ENCODE results near the gene MACROD2. TPM values are rescaled to one million over a fixed set of nuclear protein-coding genes. Genes with fewer than 3 reads are reported as not detected.

MACROD2 gene
- total RNA-seq, 1 donor from 2014 or later = 0.40 TPM

DNA sequence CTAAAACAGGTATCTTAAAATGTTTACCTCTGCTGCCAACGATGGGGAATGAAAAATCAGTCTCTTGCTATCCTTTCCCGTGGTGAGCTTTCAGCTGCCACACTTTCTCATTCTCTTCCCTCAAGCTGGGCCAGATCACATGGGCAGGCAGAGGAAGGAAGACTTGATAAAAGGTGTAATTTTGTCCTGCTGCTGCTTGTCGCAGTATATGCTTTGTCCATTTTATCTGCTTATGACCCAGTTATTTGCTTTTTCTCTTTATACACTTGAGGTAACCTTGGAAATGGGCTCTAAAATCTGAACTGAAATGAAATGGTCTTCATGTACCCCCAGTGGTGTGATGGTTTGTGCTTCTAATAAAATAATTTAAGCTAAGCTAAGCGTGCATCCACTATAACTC, 1038.0 kb downstream of the MACROD2 start:
- no peak for DNase-seq (ENCODE audit: low read depth in 2 of 2)

DNA sequence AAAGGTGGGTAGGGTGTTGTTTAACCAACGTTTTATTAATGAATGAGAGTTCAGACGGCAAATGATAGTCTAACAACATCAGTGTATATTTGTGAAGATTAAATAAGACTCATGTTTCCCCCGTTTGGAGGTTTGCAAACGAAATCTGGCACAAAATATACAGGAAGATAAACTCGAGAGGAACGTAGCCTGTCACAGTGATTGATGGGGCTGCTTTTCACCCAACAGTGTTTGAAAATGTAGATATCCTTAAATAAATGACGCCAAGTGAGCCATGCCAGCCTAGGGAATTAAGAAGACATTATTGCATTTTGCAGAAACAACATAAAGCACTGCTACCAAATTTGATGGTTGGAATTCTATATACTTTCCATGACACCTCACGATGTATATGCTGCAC, 1038.6 kb downstream of the MACROD2 start:
- no peak for DNase-seq (ENCODE audit: low read depth in 2 of 2)

DNA sequence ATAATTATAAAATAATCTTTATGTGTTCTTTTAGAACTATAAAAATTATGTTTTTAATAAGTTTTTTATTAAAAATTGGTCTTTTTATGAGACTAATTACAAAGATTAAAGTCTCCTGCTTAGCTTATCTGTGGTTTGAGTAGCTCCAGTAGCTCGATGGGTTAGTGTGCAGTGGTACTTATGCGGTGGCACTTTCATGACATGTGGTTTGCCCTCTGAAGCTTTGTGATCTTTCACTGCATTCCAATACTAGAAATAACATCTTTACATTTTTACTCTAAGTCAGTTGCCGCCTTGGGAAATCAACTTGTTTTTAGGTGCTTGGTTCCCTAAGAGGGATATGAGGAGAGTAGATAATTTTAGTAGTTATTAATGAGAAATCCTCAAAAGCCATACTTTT, 1041.6 kb downstream of the MACROD2 start:
- DNase-seq (ENCODE audit: low read depth in 2 of 2) = no peak

DNA sequence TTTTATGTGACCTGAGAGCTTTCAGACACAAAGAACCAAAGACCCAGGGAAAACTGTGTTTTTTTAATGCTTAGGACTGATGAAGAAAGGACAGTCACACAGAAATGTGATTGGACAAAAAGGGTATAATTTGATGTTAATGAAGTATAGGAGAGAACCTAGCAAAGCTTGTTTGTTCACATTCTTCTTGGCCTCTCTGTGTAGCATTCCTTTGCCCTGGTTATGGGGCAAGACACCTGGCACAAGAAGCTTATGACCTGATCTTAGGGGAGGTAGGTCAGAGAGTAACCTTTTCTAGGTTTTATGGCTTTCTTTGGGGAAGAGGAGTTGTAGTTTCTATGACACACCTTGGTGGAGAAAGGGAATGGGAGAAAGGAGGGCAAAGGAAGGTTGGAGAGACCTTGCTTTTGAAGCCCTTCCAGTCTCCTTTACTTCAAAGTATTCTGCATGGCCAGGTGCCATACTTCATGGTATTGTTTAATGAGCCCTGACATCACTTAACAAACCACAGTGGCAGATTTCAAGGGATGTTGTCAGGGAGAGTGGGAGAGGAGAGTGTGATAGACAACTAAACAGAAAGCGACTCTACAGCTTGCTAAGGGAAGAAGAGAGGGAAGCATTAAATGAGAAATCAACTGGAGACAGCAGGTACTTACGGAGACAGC, 1043.9 kb downstream of the MACROD2 start:
- no peak for DNase-seq (ENCODE audit: low read depth in 2 of 2)

DNA sequence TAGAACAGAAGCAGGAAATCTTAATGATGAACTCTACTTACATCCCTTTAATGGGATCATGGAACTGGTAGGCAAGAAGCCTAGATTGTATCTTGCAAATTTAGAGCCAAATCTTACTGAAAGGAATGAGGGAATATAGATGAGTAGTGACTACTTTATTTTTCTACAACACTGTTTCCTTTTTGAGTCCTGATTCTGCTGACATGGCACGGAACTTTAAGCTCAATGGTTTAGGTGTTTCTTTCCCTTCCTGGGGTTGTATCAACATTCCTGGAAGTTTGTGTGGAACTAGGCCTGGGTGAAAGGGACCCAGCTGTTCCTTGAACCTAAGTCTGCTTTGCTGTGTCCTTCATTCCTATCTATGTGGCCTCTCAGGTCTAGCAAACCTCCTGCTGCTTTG, 1047.4 kb downstream of the MACROD2 start:
- no peak for DNase-seq (ENCODE audit: low read depth in 2 of 2)

DNA sequence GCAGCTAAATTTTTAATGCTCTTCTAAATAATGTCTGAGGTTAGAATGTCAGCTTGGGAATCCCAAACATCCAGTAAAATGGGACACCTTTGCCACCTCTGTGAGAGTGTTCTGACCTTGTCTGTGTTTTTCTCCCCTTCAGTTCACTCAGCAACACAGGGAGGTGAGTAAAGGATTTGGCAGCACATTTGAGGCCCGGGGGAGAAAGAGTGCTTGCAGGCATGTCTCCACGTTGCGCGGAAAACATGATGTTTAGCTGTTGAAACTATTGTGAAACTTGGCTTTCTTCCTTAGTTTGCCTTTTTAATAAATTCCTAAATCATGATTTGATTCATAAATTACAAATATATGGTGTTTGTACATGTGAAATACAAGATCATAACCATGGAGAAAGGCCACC, 1049.9 kb downstream of the MACROD2 start:
- peak in 1 of 2 donors; percentile 17 for DNase-seq (ENCODE audit: low read depth in 2 of 2)

DNA sequence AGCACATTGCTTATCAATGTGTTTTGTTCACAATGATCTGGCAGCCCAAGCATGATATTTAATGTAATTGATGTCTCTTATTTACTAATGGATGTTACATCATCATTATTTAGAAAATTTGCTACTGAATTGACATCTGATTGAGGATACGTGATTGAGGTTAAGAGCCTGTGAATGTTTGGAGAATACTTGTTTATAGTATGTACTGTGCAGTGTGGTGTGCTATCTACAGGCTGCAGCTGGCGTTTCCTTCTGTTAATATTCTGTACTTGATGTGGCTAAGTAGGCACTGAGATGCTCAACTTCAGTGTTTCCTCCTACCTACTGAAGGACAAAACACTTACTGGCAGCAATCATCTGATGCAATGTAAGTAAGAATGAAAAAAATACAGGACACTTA, 1051.7 kb downstream of the MACROD2 start:
- no peak for DNase-seq (ENCODE audit: low read depth in 2 of 2)

DNA sequence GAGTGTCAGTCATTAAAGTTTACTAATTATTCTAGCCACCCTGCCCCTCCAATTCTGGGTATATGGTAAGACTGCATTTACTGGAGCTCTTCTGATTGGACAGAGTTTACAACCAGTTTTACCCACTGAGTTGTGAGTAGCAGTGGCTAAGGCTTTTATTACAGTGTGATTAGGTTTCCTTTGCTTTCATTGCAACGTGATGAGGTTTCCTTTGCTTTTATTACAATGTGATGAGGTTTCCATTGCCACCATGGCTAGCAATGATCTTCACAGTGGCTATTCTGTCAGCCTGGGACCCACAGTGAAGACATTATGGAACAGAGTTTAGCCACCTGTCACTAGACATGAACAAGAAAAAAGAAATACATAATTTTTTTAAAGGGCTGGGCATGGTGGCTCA, 1052.3 kb downstream of the MACROD2 start:
- no peak for DNase-seq (ENCODE audit: low read depth in 2 of 2)

DNA sequence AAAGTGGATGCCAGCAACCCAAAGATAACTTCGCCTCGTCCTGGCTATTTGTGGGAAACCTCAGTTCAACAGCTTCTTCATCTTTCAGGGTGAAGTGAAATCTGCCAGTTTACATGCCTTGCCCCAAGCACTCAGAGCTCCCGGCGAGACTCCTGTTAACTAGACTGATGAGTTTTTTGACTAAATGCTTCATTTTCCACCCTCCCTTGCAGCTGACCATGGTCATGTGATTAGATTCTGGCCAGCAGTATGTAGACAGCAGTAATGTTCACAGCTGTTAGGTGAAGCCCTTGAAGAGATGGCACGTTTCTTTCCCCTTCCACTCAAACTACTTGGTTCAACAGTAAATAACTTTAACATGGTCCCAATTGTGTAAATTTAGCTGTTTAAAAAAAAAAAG, 1060.9 kb downstream of the MACROD2 start:
- DNase-seq (ENCODE audit: low read depth in 2 of 2) = no peak

DNA sequence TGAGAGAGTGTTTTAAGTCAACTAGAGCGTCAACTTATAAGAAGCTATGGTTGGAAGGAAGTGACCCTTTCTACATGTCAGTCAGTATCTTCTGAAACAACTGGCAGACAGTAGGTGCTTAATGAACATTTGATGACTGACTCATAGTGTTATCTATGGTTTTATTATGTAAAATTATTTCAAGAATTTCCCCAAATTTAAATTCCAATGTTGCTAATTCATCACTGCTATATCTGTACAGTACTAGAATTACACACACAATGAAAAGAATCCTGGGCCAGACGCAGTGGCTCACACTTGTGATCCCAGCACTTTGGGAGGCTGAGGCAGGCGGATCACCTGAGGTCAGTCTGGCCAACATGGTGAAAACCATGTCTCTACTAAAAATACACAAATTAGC, 1063.5 kb downstream of the MACROD2 start:
- DNase-seq (ENCODE audit: low read depth in 2 of 2) = no peak

DNA sequence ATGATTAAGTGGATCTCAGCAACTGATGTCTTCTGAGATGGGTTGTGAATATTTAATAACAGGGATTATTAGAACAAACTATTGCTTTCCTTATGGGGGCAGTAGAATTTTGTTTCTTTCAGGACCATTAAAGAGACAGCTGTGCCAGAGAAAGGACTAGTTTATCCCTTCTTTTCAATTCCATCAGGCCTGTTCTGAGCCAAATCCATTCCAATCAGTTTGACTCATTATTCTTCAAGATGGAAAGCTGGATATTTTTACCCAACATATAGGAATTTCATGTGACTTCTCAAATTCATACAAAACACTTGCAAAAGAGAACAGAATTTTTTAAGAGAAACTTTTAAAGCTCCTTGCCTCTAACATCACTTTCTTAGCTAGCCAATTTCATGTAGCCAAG, 1064.1 kb downstream of the MACROD2 start:
- DNase-seq (ENCODE audit: low read depth in 2 of 2) = no peak

DNA sequence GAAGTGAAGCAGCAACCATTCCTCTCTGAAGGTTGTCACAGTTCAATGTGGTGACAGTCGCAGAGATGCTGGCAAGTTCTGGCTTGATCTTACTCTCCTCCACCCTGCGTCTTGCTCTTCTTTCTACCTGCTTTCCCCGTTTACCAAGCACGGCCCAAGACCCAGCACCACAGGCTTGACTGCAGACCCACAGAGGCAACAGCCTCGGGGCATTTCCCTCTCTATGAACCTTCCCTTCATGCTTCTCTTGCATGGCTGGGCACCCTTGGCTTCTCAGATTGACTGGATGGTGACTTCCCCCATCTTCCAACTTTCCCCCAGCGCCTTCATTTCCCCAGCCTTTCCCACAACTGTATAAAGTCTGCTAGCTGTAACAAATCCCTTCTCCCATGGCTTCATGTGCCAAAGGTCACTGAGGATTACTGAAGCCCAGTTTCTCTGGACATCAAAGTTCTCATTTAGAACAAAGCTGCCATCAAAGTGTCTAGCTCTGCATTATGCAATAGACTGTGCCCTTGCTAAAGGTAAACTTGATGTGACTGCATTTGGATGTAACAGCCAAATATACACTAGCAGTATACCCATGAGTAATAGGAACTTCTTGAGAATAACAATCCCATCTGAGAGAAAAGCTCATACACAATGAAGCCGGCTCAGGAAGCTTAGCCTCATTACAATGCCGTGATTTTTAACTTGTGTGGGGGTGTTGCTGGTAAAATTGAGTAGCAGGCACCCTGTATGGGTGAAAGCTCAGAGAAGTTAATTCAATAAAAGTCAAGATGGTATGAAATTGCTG, 1065.1 kb downstream of the MACROD2 start:
- DNase-seq (ENCODE audit: low read depth in 2 of 2) = no peak

DNA sequence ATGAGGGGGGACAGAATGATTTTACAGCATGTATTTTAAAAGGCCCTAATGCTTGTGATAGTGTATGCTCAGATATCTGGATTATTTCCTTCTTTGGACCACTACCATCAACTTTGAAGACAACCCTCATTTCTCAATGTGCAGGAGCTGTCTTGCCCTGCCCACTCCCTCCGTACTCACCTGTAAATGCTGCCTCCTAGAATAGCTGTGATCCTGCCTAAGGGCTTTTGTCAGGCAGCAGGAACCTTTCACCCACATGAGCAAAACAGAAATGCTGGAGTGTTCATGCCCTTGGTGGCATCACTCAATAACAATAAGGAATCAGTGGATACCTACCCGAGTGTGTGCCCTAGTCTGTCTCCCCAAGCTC, 1065.7 kb downstream of the MACROD2 start:
- DNase-seq (ENCODE audit: low read depth in 2 of 2) = no peak

DNA sequence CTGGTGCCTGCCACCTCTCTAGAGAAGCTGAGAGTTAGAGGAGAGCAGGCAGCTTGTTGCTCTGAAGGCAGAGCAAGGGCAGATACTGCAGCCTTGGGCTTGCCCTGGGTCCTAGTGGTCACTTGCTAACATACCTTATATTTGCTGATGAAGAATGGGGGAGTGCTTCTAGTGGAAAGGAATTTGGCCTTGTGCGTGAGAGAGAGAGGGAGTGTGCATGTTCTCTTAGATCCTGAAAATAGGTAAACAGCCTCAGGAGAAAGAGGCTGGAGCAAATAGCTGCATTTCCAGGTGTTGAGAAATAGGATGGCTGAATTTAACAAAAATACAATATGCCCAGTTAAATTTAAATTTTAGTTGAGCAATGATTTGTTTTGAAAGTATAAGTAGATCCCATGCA, 1066.6 kb downstream of the MACROD2 start:
- DNase-seq (ENCODE audit: low read depth in 2 of 2) = no peak

DNA sequence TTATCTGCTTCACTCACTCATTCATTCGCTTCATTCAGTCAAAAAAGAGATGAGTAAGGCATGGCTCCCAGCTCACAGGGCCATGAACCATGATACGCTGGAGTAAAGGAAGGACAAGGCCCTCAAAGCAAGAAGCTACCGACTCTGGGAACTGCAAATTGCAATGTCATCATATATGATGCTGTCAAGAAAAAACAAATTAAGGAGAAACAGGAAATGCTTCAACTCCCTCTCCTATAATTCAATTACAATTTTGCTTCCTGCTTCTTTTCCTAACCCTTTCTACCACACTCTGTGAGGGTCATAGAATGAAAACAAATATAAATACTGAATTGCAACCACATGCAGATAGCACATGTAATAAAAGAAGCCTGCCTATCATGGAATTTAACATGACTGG, 1067.8 kb downstream of the MACROD2 start:
- no peak for DNase-seq (ENCODE audit: low read depth in 2 of 2)

DNA sequence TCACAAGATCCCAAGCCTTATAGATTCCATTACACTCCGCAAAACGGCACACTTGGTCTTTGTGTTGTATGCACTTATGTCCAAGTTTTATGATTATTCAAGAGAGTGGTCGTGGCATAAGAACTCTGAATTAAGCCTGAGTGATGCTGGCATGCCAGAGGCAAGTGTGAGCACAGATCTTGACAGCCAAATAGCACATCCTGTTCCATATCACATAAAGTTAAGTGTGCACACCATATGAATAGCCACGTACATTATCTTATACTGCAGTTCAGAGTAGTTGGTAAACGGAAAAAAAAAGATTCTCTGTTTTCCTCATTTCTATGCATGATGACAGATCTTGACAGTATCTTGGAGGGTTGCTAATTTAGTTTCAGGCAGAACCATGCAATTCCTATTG, 1069.4 kb downstream of the MACROD2 start:
- no peak for DNase-seq (ENCODE audit: low read depth in 2 of 2)

DNA sequence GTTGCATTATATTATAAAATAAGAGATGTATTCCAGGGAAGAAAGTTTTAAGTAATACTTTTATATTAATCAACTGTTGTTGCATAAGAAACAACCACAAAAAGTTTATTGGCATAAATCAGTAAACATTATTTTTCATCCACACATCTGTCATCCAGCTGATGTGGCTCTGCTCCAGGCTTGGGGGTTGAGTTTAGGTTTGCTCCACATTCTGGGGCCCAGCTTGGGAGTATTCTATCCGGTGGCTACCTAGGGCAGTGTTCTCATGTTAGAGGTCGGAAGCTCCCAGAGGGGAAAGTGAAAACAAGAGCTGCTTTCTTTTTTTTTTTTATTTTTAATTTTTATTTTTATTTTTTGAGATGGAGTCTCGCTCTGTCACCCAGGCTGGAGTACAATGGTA, 1070.5 kb downstream of the MACROD2 start:
- no peak for DNase-seq (ENCODE audit: low read depth in 2 of 2)

DNA sequence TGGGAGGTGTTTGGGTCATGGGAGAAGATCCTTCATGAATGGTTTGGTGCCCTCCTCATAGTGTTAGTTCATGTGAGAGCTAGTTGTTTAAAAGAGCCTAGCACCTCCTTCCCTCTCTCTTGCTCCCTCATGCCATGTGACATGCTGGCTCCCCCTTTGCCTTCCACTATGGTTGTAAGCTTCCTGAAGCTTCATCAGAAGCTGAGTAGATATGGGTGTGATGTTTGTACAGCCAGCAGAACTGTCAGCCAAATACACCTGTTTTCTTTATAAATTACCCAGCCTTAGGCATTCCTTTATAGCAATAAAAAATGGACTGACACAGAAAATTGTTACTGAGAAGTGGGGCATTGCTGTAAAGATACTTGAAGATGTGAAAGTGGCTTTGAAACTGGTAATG, 1073.2 kb downstream of the MACROD2 start:
- DNase-seq (ENCODE audit: low read depth in 2 of 2) = no peak

DNA sequence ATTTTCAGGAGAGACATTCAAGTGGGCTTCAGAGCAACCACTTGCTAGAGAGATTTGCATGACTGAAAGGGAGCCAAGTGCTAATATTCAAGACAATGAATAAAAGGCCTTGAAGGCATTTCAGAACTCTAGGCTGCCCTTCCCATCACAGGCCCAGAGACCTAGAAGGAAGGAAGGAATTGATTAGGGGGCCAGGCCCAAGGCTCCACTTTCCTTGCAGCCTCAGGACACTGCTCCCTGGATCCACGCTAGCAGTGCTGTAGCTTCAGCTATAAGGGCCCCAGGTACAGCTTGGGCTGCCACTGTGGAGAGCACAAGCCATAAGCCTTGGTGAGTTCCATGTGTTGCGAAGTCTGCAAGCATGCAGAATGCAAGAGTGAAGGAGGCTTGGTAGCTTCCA, 1074.0 kb downstream of the MACROD2 start:
- no peak for DNase-seq (ENCODE audit: low read depth in 2 of 2)

DNA sequence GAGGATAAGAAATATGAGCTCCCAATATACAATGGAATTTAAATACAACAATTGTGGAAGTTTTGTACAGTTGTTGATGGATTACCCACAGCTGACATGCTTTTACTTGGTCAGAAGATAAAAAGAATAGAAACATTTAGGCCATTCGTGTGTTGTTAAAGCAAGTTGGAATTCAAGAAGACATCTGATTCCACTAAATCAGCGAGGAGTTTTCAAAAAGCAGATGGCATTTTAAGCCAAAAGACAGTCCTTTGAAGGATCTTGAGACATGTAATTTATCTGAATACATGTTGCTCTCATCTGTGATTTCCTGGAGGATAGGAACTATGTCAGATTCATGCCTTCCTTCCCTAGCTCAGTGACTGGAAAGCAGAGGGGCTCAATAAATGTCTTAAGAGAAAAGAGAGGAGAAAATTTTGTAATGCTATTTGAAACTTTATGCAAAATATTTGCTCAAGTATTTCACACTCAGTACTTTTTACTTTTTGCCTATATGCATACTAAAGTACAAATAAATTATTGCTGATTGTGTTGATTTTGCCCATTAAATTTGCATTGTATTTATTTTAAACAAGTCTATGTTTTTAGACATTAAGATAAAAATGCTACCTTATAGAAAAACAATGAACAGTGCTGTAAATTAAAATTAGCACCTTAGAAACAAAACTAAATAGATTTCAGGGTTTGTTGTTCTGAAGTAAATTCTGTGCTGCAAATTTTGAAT, 1075.9 kb downstream of the MACROD2 start:
- no peak for DNase-seq (ENCODE audit: low read depth in 2 of 2)

DNA sequence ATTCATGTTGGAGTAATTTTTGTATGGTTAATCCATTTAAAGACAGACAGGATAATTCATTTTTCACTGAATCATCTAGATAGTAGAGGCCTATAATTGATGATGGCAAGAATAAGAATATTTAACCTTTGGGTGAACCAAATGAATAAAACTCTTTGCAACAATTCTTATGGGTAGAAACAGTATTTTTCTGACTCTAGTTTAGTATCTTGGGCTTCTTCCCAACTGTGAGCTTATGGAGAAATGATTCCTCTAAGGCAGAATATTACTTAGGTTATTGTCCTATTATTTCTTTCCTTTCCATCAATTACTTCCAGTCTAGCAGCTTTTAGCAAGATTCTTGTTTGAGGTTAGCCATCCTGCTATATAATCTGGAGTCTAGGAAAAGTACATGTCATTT, 1077.0 kb downstream of the MACROD2 start:
- no peak for DNase-seq (ENCODE audit: low read depth in 2 of 2)

DNA sequence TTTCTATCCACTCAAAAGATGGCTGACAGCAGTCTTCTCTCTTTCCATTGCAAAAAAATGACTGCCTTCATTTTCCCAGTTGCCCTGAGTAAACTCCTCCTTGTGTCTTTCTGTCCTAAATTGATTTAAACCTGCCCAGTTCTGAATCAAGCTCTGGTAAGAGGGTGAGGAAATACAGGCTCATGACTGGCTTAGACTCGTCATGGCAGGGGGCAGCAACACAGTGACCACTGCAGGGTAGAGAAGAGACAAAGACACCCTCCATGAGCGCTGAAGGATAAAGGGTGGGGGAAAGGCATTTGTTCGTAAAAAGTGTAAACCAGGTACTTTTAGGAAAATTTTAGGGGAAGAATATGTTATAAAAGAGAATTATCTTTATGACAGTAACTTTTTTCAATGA, 1080.3 kb downstream of the MACROD2 start:
- no peak for DNase-seq (ENCODE audit: low read depth in 2 of 2)

DNA sequence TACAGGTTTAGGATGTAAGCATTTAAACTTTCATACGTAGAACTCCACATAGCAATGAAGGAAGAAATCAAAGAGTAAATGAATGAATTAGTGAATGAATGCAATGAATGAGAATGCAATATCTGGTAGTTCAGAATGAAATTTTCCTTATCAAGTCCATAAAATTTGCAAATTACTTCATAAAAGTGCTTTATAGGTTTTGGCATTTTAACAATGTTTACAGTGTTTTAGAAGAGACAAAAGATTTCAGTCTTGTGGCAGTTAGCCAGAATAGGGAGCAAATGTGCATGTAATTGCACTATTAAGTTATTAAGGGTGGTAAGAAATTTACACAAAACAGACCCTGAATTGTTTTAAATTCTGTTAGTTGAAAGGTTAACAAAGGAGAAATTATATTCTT, 1081.5 kb downstream of the MACROD2 start:
- DNase-seq (ENCODE audit: low read depth in 2 of 2) = no peak

All from lung microvascular endothelial cell (primary cell).